Activated CD8-positive, alpha-beta memory T cell treated with anti-CD3 and anti-CD28 coated beads, Interleukin-2, amount 50 U/mL, for 24 hours (primary cell): ENCODE results near the gene PRSS1.

Experiments used
- DNase-seq: peaks from one replicate; pipeline ENCODE4 v3.0.0-alpha.2; 2020; ENCODE audit errors: extremely low read depth

Gene PRSS1

GRCh38 chr7:142793156-142793555 is 43.9 kb downstream of the PRSS1 start:
- DNase-seq = no peak

GRCh38 chr7:142795339-142795863 is 46.1 kb downstream of the PRSS1 start:
- no peak for DNase-seq

GRCh38 chr7:142796001-142796500 is 46.8 kb downstream of the PRSS1 start:
- DNase-seq = no peak

GRCh38 chr7:142796501-142797390 is 47.5 kb downstream of the PRSS1 start:
- DNase-seq = no peak

GRCh38 chr7:142797391-142798377 is 48.4 kb downstream of the PRSS1 start:
- no peak for DNase-seq

GRCh38 chr7:142798451-142799436 is 49.5 kb downstream of the PRSS1 start:
- DNase-seq = no peak

- DNase-seq = no peak
Measured at GRCh38 chr7:142799437-142799835, 50.2 kb downstream of the PRSS1 start.

GRCh38 chr7:142800088-142800487 is 50.8 kb downstream of the PRSS1 start:
- no peak for DNase-seq

GRCh38 chr7:142800699-142801260 is 51.5 kb downstream of the PRSS1 start:
- DNase-seq = no peak

- DNase-seq = no peak
Measured at GRCh38 chr7:142801601-142802295, 52.5 kb downstream of the PRSS1 start.

- no peak for DNase-seq
Measured at GRCh38 chr7:142802301-142802700, 53.0 kb downstream of the PRSS1 start.
